NCI-H146 (cell line): ENCODE results near the gene MGAT3.

ENCODE experiments used
- DNase-seq: peaks from one replicate; lab custom pipeline; 2025; lab: John Stamatoyannopoulos, UW

MGAT3 gene

DNA sequence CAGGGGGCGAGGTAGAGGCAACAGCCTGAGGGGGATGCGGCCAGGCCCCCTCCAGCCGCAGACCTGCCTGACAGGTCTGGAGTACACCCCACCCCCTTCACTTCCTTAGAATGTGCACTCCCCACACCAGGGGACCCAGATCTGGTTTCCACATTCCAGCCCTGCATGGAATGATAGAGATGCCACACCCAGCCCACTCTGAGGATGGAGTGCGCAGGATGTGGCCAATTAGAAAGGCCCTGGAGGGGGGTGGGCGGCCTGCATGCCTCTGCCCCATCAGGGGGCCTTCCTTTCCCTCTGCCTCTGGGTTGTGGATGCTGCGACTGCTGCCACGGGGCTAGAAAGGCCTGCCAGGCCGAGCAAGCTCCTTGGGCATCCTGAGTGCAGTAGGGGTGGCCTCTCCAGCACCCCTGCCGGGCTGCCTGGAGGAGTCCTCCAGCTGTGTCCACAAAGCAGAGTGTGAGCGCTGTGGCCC lies 28.2 kb upstream of the MGAT3 start:
- peak; percentile 91 for DNase-seq

DNA sequence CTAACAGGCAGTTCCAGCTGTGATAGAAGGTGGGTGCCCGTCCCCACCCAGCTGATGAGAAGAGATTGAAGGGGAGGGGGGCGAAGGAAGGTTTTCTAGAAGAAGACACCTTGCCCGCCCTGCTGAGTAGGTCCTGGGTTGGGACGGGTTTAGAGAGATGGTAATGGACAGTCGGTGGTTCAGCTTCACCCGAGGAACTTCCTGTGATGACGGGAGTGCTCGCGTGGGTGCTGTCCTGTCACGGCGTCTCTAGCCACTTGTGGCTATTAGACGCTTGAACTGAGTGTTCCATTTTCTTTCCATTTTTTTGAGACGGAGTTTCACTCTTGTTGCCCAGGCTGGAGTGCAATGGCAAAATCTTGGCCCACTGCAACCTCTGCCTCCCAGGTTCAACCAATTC lies 27.6 kb upstream of the MGAT3 start:
- DNase-seq = no peak

DNA sequence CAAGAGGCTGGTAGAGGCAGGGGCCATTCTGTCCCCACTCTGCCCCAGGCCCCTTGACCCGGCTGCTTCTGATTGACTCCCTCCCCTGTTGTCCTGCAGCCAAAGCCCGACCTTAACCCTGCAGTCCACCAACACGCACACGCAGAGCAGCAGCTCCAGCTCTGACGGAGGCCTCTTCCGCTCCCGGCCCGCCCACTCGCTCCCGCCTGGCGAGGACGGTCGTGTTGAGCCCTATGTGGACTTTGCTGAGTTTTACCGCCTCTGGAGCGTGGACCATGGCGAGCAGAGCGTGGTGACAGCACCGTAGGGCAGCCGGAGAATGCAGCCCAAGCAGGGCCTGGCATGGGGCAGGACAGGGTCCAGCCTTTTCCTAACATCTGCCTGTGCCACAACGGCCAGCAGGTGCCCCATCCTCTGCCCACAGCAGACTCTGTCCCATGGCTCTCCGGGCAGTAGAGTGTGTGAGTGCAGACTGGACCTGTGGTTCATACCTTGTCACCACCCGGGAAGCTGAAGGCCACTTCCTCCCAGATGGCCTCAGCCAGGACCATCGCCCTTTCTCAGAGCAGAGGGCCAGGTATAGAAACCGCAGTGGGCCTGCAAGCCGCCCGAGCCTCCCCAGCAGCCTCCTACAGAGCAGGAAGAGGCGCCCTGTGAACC lies 26.8 kb upstream of the MGAT3 start:
- DNase-seq = no peak

DNA sequence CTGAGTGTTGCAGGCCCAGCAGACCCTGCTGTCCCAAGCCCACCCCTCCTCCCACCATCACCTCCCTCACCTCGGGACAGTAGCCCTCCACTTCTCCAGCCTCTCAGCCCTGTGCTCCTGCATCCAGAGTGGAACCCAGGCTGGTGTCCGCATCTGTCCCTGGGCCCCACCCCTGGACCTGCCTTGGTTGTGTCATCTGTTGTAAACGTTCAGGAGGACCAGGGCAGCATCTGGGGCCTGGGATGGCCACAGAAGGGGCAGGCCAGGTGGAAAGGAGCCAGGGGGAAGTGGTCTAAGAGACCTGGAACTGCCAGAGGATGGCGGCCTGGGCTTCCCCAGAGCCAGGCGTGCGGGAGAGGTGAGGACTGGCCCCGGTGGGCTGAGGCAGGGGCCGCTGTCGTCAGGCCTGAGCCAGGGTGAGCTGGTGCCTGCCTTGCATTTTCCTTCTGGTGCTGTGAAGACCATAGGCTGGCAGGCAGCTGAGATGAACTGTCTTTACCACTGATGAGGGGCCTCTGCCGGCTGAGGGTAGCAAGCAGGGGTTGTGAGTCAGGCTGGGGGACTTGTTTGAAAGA lies 26.1 kb upstream of the MGAT3 start:
- no peak for DNase-seq

DNA sequence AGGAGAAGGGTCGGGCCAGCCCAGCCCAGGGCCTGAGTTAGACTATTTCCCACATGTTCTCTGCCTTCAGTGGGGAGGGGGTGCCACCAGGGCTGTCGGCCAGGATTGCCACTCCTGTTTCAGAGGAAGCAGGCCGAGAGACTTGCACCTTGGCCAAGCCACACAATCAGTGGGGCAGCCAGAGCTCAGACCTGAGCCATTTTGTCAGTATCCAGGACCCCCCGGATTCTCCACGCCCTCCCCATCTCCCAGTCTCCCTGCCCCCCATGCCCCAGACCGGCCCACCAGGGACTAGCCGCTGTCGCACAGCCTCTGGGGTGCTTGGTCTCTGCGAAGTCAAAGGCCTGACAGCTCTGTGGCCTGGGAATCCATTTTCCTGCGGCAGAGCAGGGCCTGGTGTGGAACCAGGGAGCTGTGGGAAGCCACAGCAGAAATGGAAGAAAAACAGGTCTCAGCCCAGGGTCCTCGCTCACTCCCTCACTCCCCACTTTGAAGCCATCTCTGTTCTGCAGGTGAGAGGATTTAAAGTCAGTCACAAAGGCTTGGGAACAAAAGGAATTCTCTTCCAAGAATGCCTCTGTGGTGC lies 25.5 kb upstream of the MGAT3 start:
- DNase-seq = no peak

DNA sequence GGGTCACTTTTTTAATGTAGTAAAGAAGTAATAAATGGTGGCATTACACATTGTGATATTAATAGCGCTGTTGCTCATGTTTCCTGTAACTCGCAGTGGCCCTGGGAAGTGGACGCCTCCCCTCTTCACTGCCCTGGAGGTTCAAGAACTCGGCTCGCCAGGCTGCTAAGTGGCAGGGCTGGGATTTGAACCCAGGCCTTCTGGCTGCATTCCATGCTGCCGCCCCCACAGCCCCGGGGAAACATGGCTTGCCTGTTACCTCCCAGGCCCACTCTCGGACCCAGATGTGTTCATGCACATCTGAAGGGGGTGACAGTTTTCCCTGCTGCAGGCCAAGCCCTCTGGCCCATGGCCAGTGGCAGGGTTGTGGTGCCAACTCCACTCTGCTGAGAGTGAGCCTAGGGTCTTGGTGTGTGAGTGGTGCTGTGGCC lies 25.0 kb upstream of the MGAT3 start:
- no peak for DNase-seq

DNA sequence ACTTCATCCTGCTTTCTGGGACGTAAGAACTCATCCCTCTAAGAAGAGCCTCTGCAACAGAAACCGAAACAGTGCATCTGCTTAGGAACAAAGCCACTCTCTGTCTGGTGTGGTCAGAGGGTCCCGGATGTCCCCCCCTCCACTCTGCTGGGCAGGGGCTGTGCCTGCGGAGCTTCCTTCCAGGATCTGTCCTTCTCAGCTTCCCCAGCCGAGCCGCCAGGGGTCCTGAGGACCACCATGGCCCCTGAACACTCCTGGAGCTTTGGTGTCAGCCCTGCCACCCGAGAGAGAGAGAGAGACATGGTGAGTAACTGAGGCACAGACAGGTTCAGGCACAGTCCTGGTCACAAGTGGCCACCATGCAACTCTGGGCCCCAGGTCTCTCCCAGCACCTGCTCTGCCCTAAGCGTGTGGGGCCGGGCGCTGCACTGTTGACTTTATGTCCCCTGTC lies 24.4 kb upstream of the MGAT3 start:
- no peak for DNase-seq

DNA sequence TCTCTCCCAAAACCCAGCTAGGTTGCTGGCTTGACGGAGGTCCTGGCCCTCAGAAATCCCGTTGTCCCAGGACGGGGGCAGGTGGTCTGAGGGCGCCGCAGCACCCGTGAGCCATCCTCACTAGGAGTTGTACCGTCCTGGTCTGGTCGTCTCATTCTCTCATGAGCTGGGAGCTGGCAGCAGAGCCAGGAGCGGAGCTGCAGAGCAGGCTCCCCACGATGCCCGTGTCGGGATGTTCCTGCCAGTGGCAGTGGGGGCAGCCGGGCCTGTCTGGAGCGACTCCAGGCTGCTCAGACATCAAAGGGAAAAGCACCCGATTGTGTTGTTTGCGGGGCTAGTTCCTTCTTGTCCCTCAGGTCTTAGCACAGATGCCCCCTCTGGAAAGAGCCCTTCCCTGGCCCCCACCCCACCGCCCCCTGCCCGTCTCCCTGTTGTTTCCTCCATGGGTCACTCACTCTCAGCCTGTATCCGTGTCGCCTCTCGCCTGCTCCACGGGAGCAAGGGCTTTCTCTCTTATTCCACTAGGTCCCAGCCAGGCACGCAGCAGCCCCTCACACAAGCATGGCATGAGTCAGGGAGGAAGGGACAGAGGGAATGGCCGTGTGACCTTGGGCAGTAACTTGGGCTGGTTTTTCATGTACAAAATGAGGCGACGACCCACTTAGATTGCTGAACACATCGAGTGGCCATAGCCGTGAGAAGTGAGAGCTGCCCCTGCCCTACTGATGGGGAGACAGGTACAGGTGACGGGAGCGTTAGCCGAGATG lies 23.2 kb upstream of the MGAT3 start:
- no peak for DNase-seq

DNA sequence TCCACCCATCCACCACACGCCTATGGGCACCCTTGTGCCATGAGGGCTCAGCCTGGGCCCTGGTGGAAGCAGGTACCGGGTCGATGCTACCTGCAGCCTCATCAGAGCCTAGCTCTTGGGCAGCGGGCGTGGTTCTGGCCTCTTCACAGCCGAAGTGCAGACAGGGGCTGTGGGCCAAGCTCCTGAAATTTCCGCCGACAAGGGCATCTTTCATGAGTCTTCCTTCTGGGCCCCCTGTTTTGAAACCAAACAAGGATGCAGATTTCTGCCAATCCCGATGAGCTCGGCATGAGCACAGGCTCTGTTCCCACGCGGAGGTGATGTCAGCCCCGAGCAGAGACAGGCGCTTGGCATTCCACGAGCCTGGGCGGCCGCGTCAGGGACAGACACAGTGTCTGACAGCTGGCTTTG lies 22.6 kb upstream of the MGAT3 start:
- no peak for DNase-seq

DNA sequence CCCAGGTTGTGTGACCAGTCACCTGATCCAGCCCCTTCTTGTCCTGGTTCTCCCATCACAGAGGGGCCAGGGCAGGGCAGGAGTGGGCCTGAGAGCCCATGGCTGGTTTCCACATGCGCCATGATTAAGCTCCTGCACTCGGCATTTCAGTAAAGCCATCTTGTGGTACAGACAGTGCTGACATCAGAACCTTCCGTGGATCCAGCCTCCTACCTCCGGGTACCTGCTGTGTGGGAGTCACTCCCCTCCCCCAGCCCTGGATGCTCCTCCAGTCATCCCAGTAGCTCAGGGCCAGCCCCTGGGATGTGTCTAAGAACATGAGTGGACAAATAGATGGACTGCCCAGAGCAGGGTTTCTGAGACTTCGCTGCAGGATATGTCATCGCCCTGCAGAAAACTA lies 22.1 kb upstream of the MGAT3 start:
- no peak for DNase-seq

DNA sequence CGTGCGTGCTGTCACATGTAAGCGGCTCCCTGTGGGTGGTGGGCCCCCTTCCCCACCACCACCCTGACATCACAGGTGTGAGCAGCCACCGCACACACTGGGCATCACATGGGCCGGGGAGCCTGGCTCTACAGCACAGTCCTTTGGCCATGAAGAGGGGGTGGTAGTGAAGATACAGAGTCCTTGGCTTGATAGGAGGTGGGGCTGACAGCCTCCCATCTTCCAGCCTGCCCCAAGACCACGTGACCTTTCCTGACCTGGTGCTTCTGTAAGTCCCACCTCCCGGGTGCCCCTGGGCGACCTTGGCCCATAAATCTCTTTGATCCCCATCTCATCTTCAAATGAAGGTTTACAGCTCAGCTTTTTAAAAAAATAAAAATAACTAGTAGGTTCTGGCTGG lies 21.2 kb upstream of the MGAT3 start:
- no peak for DNase-seq

DNA sequence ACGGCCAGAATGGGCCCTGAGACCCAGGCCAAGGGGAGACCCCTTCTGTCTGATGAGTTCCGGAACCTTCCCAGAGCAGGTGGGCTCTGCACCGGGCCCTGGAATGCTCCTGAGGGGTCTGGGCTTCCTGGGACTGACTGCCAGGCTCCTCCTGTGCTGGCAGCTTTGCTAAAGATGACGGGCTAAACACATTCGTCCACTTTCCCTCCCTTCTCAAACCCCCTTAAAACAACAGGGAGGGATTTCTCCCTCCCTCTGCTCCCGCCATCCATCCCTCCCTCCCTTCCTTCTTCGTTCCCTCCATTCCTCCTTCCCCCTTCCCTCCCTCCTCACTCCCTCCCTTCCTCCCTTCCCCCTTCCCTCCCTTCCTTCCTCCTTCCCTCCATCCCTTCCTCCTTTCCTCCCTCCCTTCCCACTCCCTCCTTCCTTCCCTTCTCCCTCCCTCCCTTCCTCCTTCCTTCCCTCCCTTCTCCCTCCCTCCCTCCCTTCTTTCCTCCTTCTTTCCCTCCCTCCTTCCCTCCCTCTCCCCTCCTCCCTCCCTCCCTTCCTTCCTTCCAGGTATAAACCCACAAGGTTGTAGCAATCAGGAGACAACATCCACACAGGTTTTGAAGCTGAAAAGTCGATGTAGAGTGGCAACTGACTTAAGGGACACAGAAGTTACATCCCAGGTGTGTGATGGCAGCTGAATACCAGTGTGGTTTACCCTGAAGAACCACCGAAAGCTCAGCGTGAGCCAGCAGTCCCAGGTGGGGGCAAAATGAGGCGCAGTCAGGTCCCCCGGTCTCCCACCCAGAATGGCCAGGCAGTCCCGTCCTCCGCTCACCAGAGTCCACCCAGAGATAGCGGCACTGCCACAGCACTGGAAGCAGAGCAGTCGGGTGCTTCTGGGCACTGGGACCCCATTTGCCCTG lies 18.8 kb upstream of the MGAT3 start:
- DNase-seq = no peak

DNA sequence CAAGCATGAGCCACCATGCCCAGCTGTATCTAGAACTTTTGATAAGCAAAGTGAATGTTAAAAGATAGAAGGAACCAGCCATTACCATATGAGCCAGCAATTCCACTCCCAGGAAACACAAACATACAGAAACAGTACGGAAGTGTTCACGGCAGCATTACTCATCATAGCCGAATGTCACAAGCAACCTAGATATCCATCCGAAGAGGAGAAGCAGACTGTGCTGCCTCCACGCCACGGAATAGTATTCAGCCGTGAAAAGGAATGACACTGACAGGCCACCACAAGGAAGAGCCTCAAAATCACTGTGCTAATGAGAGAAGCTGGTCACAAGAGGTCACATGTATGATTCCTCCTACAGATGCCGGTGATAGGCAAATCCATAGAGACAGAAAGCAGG lies 17.6 kb upstream of the MGAT3 start:
- no peak for DNase-seq

DNA sequence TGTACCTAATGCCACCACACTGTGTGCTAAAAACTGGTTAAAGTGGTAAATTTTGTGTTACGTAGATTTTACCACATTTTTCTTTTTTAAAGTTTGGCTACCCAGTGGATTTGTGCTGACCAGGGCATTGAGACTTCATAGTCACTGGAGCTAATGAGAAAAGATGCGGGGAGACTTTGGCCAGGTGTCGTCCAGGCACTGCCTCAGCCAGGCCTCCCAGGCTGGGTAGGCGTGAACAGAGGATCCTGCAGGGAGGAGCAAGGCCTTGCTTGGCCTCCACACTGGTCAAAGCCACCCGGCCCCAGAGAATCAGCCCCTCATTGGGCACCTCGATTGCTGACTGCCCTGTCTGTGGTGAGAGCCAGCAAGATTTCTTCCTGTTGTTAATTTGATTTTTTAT lies 13.4 kb upstream of the MGAT3 start:
- no peak for DNase-seq

DNA sequence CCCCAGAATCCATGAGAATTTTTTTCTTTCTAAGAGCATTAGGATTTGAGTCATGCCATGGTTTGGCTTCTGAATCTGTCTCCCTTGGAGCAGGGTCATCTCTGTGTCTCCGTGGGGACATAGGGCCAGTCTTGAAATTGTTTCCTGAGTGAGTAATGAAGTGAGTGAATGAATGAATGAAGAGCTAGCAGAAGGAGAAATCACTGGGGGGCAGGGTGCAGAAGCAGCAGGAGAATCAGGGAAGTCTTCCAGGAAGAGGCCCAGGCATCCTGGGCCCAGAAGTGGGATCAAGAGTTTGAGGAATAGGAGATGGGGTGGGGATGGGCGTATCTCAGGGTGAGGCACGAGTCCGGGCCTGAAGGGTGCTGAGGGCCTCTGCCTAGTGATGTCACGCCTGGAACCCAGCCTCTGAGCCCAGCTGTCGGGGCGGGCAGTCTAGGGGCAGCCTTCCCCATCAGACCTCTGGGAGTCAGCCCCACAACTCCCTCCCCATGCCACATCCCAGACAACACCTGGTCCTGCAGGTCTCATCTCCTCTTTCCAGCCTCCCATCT lies 12.5 kb upstream of the MGAT3 start:
- DNase-seq = no peak

DNA sequence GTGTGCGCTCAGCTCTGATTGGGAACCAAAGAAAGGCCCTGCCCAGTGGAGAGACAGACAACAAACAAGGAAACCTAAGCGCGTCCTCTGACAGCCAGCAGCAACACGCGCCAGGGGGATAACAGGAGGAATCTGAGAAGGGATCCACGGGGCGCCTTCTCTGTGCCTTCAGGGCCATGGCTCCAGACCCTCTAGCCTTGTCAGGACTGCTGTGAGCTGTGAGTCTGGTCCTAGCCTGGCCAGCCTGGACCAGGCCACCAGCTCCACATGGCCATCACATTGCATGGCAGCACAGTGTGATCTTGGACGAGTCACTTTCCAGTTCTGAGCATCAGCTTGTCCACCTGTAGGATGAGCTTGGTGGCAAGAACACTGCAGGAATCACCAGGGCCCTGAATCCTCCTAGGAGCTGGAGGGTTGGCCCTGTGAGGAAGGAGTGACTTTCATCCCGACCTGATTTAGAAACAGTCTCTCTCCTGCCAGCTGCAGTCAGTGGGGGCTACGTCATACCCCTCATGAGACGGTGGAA lies 11.8 kb upstream of the MGAT3 start:
- DNase-seq = no peak

DNA sequence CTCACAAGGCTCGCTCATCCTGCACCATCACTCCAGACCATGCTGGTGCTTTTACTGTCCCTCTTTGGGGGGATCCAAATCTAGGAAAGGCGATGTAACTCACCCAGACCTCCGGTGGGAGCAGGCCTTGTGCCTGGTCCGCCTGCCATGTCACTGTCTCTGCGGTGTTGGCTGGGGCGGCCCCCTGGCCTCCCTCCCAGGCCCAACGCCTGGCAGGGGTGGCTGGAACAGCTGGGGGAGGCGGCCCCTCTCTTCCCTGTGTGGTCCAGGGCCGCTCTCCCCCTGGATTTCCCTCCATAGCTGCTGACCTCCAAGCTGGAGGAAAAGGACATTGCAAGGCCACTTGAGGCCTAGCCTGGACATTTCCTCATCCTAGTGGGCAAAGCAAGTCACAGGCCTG lies 11.1 kb upstream of the MGAT3 start:
- no peak for DNase-seq

DNA sequence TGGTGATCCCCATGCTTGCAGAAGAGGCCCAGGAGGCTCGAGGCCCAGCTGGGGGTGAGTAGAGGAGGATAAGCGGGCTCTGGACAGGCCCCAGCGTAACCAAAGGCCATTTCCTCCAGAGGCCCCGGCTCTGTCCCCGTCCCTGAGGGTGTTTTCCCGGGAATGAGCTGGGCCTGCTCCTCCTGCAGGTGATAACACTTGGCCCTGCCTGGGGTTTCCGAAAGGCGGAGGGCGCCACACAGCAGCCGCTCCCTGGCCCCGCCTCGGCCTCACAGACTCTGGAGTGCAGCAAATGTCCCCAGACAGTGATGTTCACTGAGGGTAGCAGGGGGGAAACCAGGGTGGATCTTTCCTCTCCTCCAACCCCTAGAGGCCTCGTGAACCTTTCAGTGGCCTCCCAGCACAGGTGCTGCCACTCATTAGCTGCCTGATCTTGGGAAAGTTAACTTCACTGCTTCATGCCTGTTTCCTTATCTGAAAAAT lies 10.5 kb upstream of the MGAT3 start:
- no peak for DNase-seq

DNA sequence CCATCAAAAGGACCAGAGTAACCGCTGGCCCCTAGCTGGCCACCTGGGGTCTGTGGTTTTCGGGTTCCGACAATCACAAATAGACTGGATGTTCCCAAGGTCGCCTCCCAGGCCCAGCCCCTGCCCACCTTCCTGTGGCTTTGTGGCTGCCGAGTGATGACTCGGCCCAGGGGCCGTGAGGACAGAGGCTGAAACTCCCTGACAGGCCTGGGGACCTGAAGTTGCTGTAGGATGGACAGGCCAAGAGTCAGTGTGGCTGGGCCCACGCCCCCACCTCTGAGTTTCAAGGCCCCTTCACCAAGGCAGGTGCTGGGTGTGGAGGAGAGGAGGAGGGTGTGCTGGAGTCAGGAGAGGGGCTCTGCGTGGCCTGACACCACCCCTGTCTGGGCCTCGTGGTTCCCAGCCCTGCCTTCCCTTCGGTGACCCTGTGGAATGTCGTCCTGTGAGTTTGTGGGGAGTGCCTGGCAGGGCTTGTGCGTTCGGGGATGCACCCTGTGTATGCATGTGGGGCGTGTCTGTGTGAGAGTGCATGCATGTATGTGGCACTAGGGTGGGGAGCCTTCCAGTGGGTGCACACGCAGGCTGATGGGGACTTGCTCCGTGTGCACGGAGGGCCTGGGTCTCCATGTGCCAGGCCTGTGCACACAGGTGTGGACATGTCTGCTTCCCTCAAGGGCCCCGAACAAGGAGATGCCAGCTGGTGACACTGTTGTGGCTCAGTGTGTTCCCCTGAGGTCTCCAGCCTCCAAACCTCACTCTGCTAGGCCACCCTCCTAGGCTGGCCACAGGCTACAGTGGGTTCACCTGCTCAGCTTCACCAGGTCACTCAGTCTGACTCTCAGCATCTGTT lies 8.4 kb upstream of the MGAT3 start:
- DNase-seq = no peak

DNA sequence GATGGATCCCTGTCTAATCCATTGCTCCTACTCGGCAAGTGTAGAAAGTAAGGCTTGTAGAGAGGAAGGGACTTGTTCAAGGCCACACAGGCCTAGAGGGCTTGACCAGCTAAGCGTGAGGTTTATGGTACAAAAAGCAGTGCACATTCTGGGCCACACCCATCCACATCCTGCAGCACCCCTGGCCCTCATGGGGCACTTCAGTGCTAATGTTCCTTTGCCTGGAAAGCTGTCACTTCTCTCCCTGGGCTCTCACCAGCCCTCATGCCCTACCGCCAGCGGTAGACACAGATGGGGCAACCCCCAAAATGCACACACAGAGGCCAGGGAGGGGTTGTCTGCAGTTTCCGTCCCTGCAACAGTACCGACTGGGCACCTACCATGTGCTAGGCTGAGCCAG lies 7.1 kb upstream of the MGAT3 start:
- no peak for DNase-seq
